WTC11 (cell line): ENCODE measurements around the gene SLC6A5. TPM values are rescaled to one million over a fixed set of nuclear protein-coding genes. Genes with fewer than 3 reads are reported as not detected.
A peak's percentile ranks its signal among the peaks of the same experiment; 100 is the strongest.

Source experiments
- EMX1 ChIP-seq: fragments of 250-450 bp; sonication (Bioruptor Pico); IDR thresholded peaks from 2 replicates; pipeline ENCODE4 v1.8.0; 2021; ENCODE audit warnings: mild to moderate bottlenecking
- ESRRA ChIP-seq: sonication (generic); formaldehyde crosslinking; IDR thresholded peaks from 2 replicates; pipeline ENCODE4 v1.8.1; 2022; ENCODE audit warnings: mild to moderate bottlenecking, missing genetic modification reagents, borderline replicate concordance
- GABPB1 ChIP-seq: sonication (generic); formaldehyde crosslinking; IDR thresholded peaks from 2 replicates; pipeline ENCODE4 v1.8.1; 2023; ENCODE audit warnings: mild to moderate bottlenecking, missing genetic modification reagents
- IRF2 ChIP-seq: sonication (generic); formaldehyde crosslinking; IDR thresholded peaks from 2 replicates; pipeline ENCODE4 v1.8.0; 2022; ENCODE audit warnings: low read depth, missing genetic modification reagents, borderline replicate concordance
- JAZF1 ChIP-seq: fragments of 250-450 bp; sonication (Bioruptor Pico); IDR thresholded peaks from 2 replicates; pipeline ENCODE4 v1.9.0; 2021; ENCODE audit warnings: moderate library complexity, mild to moderate bottlenecking, inconsistent platforms
- NR3C1 ChIP-seq: sonication (generic); formaldehyde crosslinking; conservative IDR thresholded peaks from 2 replicates; pipeline ENCODE4 v1.8.1; 2023; ENCODE audit warnings: low read depth, mild to moderate bottlenecking, missing genetic modification reagents
- RELA ChIP-seq: sonication (generic); formaldehyde crosslinking; IDR thresholded peaks from 2 replicates; pipeline ENCODE4 v1.8.1; 2022; ENCODE audit warnings: missing genetic modification reagents, mild to moderate bottlenecking, borderline replicate concordance
- TP53 ChIP-seq: sonication (generic); formaldehyde crosslinking; IDR thresholded peaks from 2 replicates; pipeline ENCODE4 v1.8.1; 2023; ENCODE audit warnings: mild to moderate bottlenecking, missing genetic modification reagents
- ZNF138 ChIP-seq: sonication (generic); formaldehyde crosslinking; conservative IDR thresholded peaks from 2 replicates; pipeline ENCODE4 v1.8.1; 2022; ENCODE audit warnings: mild to moderate bottlenecking, moderate library complexity, missing genetic modification reagents
- ZNF317 ChIP-seq: sonication (generic); formaldehyde crosslinking; IDR thresholded peaks from 2 replicates; pipeline ENCODE4 v1.8.1; 2023; ENCODE audit warnings: low read depth, mild to moderate bottlenecking, moderate library complexity, missing genetic modification reagents, borderline replicate concordance
- ZNF416 ChIP-seq: fragments of 250-450 bp; sonication (Bioruptor Pico); IDR thresholded peaks from 2 replicates; pipeline ENCODE4 v1.9.0; 2021; ENCODE audit warnings: mild to moderate bottlenecking, inconsistent platforms
- ZNF671 ChIP-seq: fragments of 250-450 bp; sonication (Bioruptor Pico); IDR thresholded peaks from 2 replicates; pipeline ENCODE4 v1.8.0; 2021; ENCODE audit warnings: mild to moderate bottlenecking
- total RNA-seq: library from RNA; stranded (reverse); gene quantifications from 3 replicates; pipeline ENCODE4 v1.2.3, GENCODE V29; 2021
- TF ChIP-seq, protein P1 (sequence below): sonication (generic); formaldehyde crosslinking; IDR thresholded peaks from 2 replicates; pipeline ENCODE4 v1.8.0; 2023; ENCODE audit warnings: mild to moderate bottlenecking, missing genetic modification reagents
- TF ChIP-seq, protein P2 (sequence below): sonication (generic); formaldehyde crosslinking; IDR thresholded peaks from 2 replicates; pipeline ENCODE4 v1.8.0; 2022; ENCODE audit warnings: mild to moderate bottlenecking, missing genetic modification reagents
- TF ChIP-seq, protein P3 (sequence below): sonication (generic); formaldehyde crosslinking; IDR thresholded peaks from 2 replicates; pipeline ENCODE4 v1.8.0; 2023; ENCODE audit warnings: missing genetic modification reagents, mild to moderate bottlenecking, borderline replicate concordance
- TF ChIP-seq, protein P4 (sequence below): sonication (generic); formaldehyde crosslinking; IDR thresholded peaks from 2 replicates; pipeline ENCODE4 v1.8.1; 2023; ENCODE audit warnings: mild to moderate bottlenecking, missing genetic modification reagents, borderline replicate concordance
- TF ChIP-seq, protein P5 (sequence below): fragments of 250-450 bp; sonication (Bioruptor Pico); IDR thresholded peaks from 2 replicates; pipeline ENCODE4 v1.9.0; 2021; ENCODE audit warnings: mild to moderate bottlenecking, borderline replicate concordance
- TF ChIP-seq, protein P6 (sequence below): fragments of 250-450 bp; sonication (Bioruptor Pico); IDR thresholded peaks from 2 replicates; pipeline ENCODE4 v1.9.0; 2021; ENCODE audit warnings: mild to moderate bottlenecking
- TF ChIP-seq, protein P7 (sequence below): sonication (generic); formaldehyde crosslinking; IDR thresholded peaks from 2 replicates; pipeline ENCODE4 v1.8.0; 2022; ENCODE audit warnings: mild to moderate bottlenecking, missing genetic modification reagents

SLC6A5 gene
- total RNA-seq, 1 experiment from 2014 or later, result not detected

DNA sequence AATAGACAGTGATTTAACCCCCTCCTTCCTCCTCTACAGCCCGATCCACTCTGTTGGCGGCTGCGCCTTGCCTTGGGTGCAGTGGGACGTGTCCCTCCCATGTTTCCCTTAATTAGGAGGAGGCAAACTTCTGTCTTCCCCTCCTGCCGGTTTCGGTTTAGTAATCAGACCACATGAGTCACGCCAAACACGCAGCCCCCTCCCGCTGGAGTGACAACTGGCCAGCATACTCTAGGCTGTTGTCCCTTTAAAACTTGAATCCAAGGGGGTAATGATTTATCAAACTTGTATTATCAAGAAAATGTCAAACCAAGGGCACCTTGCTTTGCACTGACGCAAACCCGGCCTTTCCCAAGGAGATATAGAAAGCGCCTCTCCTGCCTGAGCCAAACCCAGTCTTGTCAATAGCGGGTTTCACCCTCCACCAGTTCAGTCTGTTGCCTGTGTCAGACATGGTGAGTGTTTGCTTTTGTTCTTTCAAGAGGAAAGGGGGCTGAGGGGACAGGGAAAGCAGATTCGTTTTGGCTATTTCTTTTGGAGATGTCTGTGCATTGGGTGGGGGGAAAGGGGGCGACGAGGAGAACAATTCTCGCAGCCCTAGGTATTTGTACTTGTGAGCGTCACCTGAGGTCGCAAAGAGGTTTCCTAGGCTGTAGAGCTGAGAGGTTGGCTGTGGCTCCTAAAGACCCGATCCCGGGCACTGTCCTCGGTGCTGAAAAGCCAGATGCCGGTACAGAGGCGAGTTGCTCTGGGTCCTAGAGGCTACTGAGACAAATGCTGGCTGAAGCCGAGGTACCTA lies at the start of gene SLC6A5 (continued):
- TF ChIP-seq, protein P1, sequence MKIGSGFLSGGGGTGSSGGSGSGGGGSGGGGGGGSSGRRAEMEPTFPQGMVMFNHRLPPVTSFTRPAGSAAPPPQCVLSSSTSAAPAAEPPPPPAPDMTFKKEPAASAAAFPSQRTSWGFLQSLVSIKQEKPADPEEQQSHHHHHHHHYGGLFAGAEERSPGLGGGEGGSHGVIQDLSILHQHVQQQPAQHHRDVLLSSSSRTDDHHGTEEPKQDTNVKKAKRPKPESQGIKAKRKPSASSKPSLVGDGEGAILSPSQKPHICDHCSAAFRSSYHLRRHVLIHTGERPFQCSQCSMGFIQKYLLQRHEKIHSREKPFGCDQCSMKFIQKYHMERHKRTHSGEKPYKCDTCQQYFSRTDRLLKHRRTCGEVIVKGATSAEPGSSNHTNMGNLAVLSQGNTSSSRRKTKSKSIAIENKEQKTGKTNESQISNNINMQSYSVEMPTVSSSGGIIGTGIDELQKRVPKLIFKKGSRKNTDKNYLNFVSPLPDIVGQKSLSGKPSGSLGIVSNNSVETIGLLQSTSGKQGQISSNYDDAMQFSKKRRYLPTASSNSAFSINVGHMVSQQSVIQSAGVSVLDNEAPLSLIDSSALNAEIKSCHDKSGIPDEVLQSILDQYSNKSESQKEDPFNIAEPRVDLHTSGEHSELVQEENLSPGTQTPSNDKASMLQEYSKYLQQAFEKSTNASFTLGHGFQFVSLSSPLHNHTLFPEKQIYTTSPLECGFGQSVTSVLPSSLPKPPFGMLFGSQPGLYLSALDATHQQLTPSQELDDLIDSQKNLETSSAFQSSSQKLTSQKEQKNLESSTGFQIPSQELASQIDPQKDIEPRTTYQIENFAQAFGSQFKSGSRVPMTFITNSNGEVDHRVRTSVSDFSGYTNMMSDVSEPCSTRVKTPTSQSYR (CRISPR knock-in tag), result no peak
- TF ChIP-seq, protein P2, sequence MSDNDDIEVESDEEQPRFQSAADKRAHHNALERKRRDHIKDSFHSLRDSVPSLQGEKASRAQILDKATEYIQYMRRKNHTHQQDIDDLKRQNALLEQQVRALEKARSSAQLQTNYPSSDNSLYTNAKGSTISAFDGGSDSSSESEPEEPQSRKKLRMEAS (CRISPR knock-in tag), result 0 out of 2 replicates have a peak, but pooled peaks have one; percentile 44
- TF ChIP-seq NR3C1 (CRISPR knock-in tag), result no peak
- TF ChIP-seq, protein P3, sequence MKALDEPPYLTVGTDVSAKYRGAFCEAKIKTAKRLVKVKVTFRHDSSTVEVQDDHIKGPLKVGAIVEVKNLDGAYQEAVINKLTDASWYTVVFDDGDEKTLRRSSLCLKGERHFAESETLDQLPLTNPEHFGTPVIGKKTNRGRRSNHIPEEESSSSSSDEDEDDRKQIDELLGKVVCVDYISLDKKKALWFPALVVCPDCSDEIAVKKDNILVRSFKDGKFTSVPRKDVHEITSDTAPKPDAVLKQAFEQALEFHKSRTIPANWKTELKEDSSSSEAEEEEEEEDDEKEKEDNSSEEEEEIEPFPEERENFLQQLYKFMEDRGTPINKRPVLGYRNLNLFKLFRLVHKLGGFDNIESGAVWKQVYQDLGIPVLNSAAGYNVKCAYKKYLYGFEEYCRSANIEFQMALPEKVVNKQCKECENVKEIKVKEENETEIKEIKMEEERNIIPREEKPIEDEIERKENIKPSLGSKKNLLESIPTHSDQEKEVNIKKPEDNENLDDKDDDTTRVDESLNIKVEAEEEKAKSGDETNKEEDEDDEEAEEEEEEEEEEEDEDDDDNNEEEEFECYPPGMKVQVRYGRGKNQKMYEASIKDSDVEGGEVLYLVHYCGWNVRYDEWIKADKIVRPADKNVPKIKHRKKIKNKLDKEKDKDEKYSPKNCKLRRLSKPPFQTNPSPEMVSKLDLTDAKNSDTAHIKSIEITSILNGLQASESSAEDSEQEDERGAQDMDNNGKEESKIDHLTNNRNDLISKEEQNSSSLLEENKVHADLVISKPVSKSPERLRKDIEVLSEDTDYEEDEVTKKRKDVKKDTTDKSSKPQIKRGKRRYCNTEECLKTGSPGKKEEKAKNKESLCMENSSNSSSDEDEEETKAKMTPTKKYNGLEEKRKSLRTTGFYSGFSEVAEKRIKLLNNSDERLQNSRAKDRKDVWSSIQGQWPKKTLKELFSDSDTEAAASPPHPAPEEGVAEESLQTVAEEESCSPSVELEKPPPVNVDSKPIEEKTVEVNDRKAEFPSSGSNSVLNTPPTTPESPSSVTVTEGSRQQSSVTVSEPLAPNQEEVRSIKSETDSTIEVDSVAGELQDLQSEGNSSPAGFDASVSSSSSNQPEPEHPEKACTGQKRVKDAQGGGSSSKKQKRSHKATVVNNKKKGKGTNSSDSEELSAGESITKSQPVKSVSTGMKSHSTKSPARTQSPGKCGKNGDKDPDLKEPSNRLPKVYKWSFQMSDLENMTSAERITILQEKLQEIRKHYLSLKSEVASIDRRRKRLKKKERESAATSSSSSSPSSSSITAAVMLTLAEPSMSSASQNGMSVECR (CRISPR knock-in tag), result peak; percentile 83; the same call in 1 of the 2 replicates
- no peak for TF ChIP-seq JAZF1 (CRISPR knock-in tag)
- TF ChIP-seq, protein P4, sequence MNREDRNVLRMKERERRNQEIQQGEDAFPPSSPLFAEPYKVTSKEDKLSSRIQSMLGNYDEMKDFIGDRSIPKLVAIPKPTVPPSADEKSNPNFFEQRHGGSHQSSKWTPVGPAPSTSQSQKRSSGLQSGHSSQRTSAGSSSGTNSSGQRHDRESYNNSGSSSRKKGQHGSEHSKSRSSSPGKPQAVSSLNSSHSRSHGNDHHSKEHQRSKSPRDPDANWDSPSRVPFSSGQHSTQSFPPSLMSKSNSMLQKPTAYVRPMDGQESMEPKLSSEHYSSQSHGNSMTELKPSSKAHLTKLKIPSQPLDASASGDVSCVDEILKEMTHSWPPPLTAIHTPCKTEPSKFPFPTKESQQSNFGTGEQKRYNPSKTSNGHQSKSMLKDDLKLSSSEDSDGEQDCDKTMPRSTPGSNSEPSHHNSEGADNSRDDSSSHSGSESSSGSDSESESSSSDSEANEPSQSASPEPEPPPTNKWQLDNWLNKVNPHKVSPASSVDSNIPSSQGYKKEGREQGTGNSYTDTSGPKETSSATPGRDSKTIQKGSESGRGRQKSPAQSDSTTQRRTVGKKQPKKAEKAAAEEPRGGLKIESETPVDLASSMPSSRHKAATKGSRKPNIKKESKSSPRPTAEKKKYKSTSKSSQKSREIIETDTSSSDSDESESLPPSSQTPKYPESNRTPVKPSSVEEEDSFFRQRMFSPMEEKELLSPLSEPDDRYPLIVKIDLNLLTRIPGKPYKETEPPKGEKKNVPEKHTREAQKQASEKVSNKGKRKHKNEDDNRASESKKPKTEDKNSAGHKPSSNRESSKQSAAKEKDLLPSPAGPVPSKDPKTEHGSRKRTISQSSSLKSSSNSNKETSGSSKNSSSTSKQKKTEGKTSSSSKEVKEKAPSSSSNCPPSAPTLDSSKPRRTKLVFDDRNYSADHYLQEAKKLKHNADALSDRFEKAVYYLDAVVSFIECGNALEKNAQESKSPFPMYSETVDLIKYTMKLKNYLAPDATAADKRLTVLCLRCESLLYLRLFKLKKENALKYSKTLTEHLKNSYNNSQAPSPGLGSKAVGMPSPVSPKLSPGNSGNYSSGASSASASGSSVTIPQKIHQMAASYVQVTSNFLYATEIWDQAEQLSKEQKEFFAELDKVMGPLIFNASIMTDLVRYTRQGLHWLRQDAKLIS (CRISPR knock-in tag), result no peak
- TF ChIP-seq ZNF671 (CRISPR knock-in tag), result no peak
- TF ChIP-seq TP53 (CRISPR knock-in tag), result 0 out of 2 replicates have a peak, but pooled peaks have one; percentile 66
- no peak for TF ChIP-seq ESRRA (CRISPR knock-in tag)
- TF ChIP-seq ZNF416, result no peak
- no peak for TF ChIP-seq GABPB1 (CRISPR knock-in tag)
- no peak for TF ChIP-seq IRF2 (CRISPR knock-in tag)
- TF ChIP-seq RELA (CRISPR knock-in tag), result no peak
- TF ChIP-seq ZNF317 (CRISPR knock-in tag), result no peak
- TF ChIP-seq, protein P5, sequence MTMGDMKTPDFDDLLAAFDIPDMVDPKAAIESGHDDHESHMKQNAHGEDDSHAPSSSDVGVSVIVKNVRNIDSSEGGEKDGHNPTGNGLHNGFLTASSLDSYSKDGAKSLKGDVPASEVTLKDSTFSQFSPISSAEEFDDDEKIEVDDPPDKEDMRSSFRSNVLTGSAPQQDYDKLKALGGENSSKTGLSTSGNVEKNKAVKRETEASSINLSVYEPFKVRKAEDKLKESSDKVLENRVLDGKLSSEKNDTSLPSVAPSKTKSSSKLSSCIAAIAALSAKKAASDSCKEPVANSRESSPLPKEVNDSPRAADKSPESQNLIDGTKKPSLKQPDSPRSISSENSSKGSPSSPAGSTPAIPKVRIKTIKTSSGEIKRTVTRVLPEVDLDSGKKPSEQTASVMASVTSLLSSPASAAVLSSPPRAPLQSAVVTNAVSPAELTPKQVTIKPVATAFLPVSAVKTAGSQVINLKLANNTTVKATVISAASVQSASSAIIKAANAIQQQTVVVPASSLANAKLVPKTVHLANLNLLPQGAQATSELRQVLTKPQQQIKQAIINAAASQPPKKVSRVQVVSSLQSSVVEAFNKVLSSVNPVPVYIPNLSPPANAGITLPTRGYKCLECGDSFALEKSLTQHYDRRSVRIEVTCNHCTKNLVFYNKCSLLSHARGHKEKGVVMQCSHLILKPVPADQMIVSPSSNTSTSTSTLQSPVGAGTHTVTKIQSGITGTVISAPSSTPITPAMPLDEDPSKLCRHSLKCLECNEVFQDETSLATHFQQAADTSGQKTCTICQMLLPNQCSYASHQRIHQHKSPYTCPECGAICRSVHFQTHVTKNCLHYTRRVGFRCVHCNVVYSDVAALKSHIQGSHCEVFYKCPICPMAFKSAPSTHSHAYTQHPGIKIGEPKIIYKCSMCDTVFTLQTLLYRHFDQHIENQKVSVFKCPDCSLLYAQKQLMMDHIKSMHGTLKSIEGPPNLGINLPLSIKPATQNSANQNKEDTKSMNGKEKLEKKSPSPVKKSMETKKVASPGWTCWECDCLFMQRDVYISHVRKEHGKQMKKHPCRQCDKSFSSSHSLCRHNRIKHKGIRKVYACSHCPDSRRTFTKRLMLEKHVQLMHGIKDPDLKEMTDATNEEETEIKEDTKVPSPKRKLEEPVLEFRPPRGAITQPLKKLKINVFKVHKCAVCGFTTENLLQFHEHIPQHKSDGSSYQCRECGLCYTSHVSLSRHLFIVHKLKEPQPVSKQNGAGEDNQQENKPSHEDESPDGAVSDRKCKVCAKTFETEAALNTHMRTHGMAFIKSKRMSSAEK (CRISPR knock-in tag), result no peak
- TF ChIP-seq, protein P6, sequence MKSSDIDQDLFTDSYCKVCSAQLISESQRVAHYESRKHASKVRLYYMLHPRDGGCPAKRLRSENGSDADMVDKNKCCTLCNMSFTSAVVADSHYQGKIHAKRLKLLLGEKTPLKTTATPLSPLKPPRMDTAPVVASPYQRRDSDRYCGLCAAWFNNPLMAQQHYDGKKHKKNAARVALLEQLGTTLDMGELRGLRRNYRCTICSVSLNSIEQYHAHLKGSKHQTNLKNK (CRISPR knock-in tag), result no peak
- TF ChIP-seq ZNF138 (CRISPR knock-in tag), result no peak
- TF ChIP-seq EMX1, result no peak
- TF ChIP-seq, protein P7, sequence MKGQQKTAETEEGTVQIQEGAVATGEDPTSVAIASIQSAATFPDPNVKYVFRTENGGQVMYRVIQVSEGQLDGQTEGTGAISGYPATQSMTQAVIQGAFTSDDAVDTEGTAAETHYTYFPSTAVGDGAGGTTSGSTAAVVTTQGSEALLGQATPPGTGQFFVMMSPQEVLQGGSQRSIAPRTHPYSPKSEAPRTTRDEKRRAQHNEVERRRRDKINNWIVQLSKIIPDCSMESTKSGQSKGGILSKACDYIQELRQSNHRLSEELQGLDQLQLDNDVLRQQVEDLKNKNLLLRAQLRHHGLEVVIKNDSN (CRISPR knock-in tag), result peak; percentile 46; the same call in 1 of the 2 replicates
